ENCODE results near the gene BEX3.

- TF ChIP-seq CTCF (IDR thresholded peaks at IDR 0.05), result no peak
- TF ChIP-seq POLR2A (IDR thresholded peaks at IDR 0.05), result no peak
Observed at GRCh38 chrX:103407776-103408175, 31.4 kb downstream of the BEX3 start.

Data from body of pancreas (tissue), 4 donors.